HG02610 (cell line): Measurements from ENCODE around the gene HTT-AS.
"Not testable (repeated sequence)": the region's sequence is repeated elsewhere in the genome, so short reads cannot be mapped to it uniquely, and the experiment has no call there.

Source experiments
- ATAC-seq: cut with Tn5 transposase; IDR thresholded peaks from one replicate; pipeline ENCODE4 v1.9.1; 2021; ENCODE audit warnings: mild to moderate bottlenecking, moderate library complexity; ENCODE audit not compliant: unreplicated experiment

HTT-AS gene

GRCh38 chr4:3074078-3074845, at the start of gene HTT-AS, which contains the start of gene HTT:
TSS of gene HTT-AS (minus strand) at chr4:3074538.
TSS of gene HTT (plus strand) at chr4:3074681. CDS start at chr4:3074826, 145 bp downstream.
- ATAC-seq, result peak; percentile 76

- ATAC-seq, result no peak
These were observed 48.9 kb upstream of the HTT-AS start for GRCh38 chr4:3123181-3123671.

GRCh38 chr4:3122081-3122563, 47.8 kb upstream of the HTT-AS start:
- no peak for ATAC-seq

GRCh38 chr4:3121596-3121995, 47.3 kb upstream of the HTT-AS start:
- ATAC-seq, result no peak

GRCh38 chr4:3121110-3121509, 46.8 kb upstream of the HTT-AS start:
- no peak for ATAC-seq

GRCh38 chr4:3119464-3119863, 45.1 kb upstream of the HTT-AS start:
- no peak for ATAC-seq

- ATAC-seq, result no peak
These were observed 44.0 kb upstream of the HTT-AS start for GRCh38 chr4:3118312-3118711.

GRCh38 chr4:3116955-3117354, 42.6 kb upstream of the HTT-AS start:
- no peak for ATAC-seq

- no peak for ATAC-seq
These were observed 41.4 kb upstream of the HTT-AS start for GRCh38 chr4:3115637-3116270.

- no peak for ATAC-seq
These were observed 40.0 kb upstream of the HTT-AS start for GRCh38 chr4:3114377-3114776.

GRCh38 chr4:3112609-3113469, 38.5 kb upstream of the HTT-AS start:
- ATAC-seq, result no peak

- ATAC-seq, result no peak
These were observed 37.9 kb upstream of the HTT-AS start for GRCh38 chr4:3112201-3112600.

- ATAC-seq, result no peak
These were observed 37.1 kb upstream of the HTT-AS start for GRCh38 chr4:3111461-3111860.

- ATAC-seq, result no peak
These were observed 33.9 kb upstream of the HTT-AS start for GRCh38 chr4:3108211-3108610.

GRCh38 chr4:3107691-3108121, 33.4 kb upstream of the HTT-AS start:
- no peak for ATAC-seq

- ATAC-seq, result no peak
These were observed 32.9 kb upstream of the HTT-AS start for GRCh38 chr4:3107271-3107670.

GRCh38 chr4:3106339-3107186, 32.2 kb upstream of the HTT-AS start:
- ATAC-seq, result peak; percentile 95

GRCh38 chr4:3098346-3098745, 24.0 kb upstream of the HTT-AS start:
- ATAC-seq, result no peak

- ATAC-seq, result no peak
These were observed 21.9 kb upstream of the HTT-AS start for GRCh38 chr4:3096202-3096601.

GRCh38 chr4:3094701-3095100, 20.4 kb upstream of the HTT-AS start:
- not testable (repeated sequence) for ATAC-seq
